C4-2B (cell line): Measurements from ENCODE around the gene ATP5MG.

Source experiments
- H3K27ac ChIP-seq: fragments of 450-650 bp; 2 replicates; pipeline ENCODE4 v1.5.1; 2017
- CTCF ChIP-seq: fragments of 450-650 bp; conservative IDR thresholded peaks from 2 replicates; pipeline ENCODE4 v1.5.1; 2017; ENCODE audit warnings: mild to moderate bottlenecking
- ZFX ChIP-seq: fragments of 450-650 bp; IDR thresholded peaks from 2 replicates; pipeline ENCODE4 v1.6.1; 2017

The ATP5MG gene

GRCh38 chr11:118382954-118383353 is 18.5 kb upstream of the ATP5MG start:
- no peak overlapping the region for H3K27ac ChIP-seq
- TF ChIP-seq CTCF, result no peak
- no peak for TF ChIP-seq ZFX

GRCh38 chr11:118383657-118384056 is 17.7 kb upstream of the ATP5MG start:
- H3K27ac ChIP-seq, result no peak overlapping the region
- TF ChIP-seq ZFX, result no peak
- TF ChIP-seq CTCF, result no peak

- H3K27ac ChIP-seq, result no peak overlapping the region
- TF ChIP-seq CTCF (no peak), ZFX (no peak)
Observed at GRCh38 chr11:118396097-118396501, 5.3 kb upstream of the ATP5MG start.

- TF ChIP-seq CTCF (no peak), ZFX (no peak)
Observed at GRCh38 chr11:118397448-118397847, 4.0 kb upstream of the ATP5MG start.

GRCh38 chr11:118398791-118399559 is 2.4 kb upstream of the ATP5MG start:
- H3K27ac ChIP-seq, result no peak overlapping the region

More at GRCh38 chr11:118397448-118397847, 4.0 kb upstream of the ATP5MG start:
- H3K27ac ChIP-seq, result no peak overlapping the region

GRCh38 chr11:118401880-118402590 is 629 bp downstream of the ATP5MG start:
- H3K27ac ChIP-seq, result peak overlapping the region; percentile 92
- TF ChIP-seq CTCF (no peak; the same call in 1 of the 2 replicates), ZFX (peak; percentile 59)

More at GRCh38 chr11:118398791-118399559, 2.4 kb upstream of the ATP5MG start:
- TF ChIP-seq ZFX (no peak), CTCF (no peak)

- H3K27ac ChIP-seq, result peak overlapping the region; percentile 92
Observed at GRCh38 chr11:118402594-118402993, 1.2 kb downstream of the ATP5MG start.
